IMR-90 (cell line): ENCODE measurements around the gene ACTN2. TPM values are rescaled to one million over a fixed set of nuclear protein-coding genes. Genes with fewer than 3 reads are reported as not detected.

Experiments
- ATAC-seq: fragments of 200-7000 bp; cut with Tn5 transposase; 2 replicates; pipeline ENCODE4 v1.9.1; 2020; ENCODE audit warnings: low read depth, mild to moderate bottlenecking, moderate library complexity
- BruUV-seq: library from RNA; stranded (reverse); fragments of 400-500 nt; replicated peaks from 2 replicates; lab custom pipeline; 2021; lab: Mats Ljungman, UMichigan
- CTCF ChIA-PET: fragments of 300-600 bp; formaldehyde crosslinking; extraction: SDS; loops from one replicate; lab custom pipeline; 2021; ENCODE audit warnings: antibody characterized with exemption; lab: Yijun Ruan, JAX
- POLR2A ChIA-PET: fragments of 300-600 bp; sonication (Branson Sonifier 250); formaldehyde crosslinking; loops from one replicate; lab custom pipeline; 2022; ENCODE audit warnings: antibody characterized with exemption; ENCODE audit not compliant: unreplicated experiment; lab: Charles Lee
- DNase-seq: peaks from one replicate; pipeline ENCODE4 v3.0.0; 2013
- H2AFZ ChIP-seq: replicated peaks from 2 replicates; pipeline ENCODE3; 2013; ENCODE audit warnings: low read length, mild to moderate bottlenecking; ENCODE audit not compliant: poor library complexity
- H2AK5ac ChIP-seq: 2 replicates; pipeline ENCODE4 v1.6.1; 2013; ENCODE audit warnings: low read depth, low read length, inconsistent platforms
- H2AK9ac ChIP-seq: replicated peaks from 2 replicates; pipeline ENCODE3; 2013; ENCODE audit warnings: mild to moderate bottlenecking, low read depth, low read length, moderate library complexity; ENCODE audit not compliant: poor library complexity
- H2BK120ac ChIP-seq: 2 replicates; pipeline ENCODE4 v1.6.1; 2013; ENCODE audit warnings: low read depth, low read length, inconsistent platforms
- H2BK15ac ChIP-seq: 3 replicates; pipeline ENCODE4 v1.6.1; 2013; ENCODE audit warnings: low read depth, low read length, inconsistent platforms
- H2BK20ac ChIP-seq: 2 replicates; pipeline ENCODE4 v1.6.1; 2013; ENCODE audit warnings: low read depth, mild to moderate bottlenecking, inconsistent platforms, low read length, moderate library complexity
- H2BK5ac ChIP-seq: 2 replicates; pipeline ENCODE4 v1.6.1; 2013; ENCODE audit warnings: mild to moderate bottlenecking, low read depth, low read length, inconsistent platforms; ENCODE audit not compliant: poor library complexity, severe bottlenecking
- H3K14ac ChIP-seq: replicated peaks from 2 replicates; pipeline ENCODE4 v1.6.1; 2013; ENCODE audit warnings: low read depth, low read length, inconsistent platforms
- H3K18ac ChIP-seq: 2 replicates; pipeline ENCODE4 v1.6.1; 2013; ENCODE audit warnings: low read depth, low read length, control low read depth
- H3K23ac ChIP-seq: 2 replicates; pipeline ENCODE4 v1.6.1; 2013; ENCODE audit warnings: low read depth, low read length, inconsistent platforms
- H3K27ac ChIP-seq: 2 replicates; pipeline ENCODE4 v1.5.1; 2013; ENCODE audit warnings: mild to moderate bottlenecking, control low read depth, low read length; ENCODE audit not compliant: insufficient read depth
- H3K27me3 ChIP-seq: 2 replicates; pipeline ENCODE4 v1.6.1; 2013; ENCODE audit warnings: low read length; ENCODE audit not compliant: control insufficient read depth, insufficient read depth
- H3K36me3 ChIP-seq: 2 replicates; pipeline ENCODE4 v1.6.1; 2013; ENCODE audit warnings: low read length, mixed read lengths; ENCODE audit not compliant: control insufficient read depth, insufficient read depth
- H3K4ac ChIP-seq: 2 replicates; pipeline ENCODE4 v1.6.1; 2013; ENCODE audit warnings: low read depth, low read length, inconsistent platforms
- H3K4me1 ChIP-seq: 2 replicates; pipeline ENCODE4 v1.6.1; 2013; ENCODE audit warnings: low read length, mixed read lengths; ENCODE audit not compliant: control insufficient read depth, insufficient read depth
- H3K4me2 ChIP-seq: 2 replicates; pipeline ENCODE4 v1.6.1; 2013; ENCODE audit warnings: low read depth, mild to moderate bottlenecking, control low read depth, low read length, moderate library complexity
- H3K4me3 ChIP-seq: 2 replicates; pipeline ENCODE4 v1.5.1; 2013; ENCODE audit warnings: low read depth, mild to moderate bottlenecking, control low read depth, low read length, moderate library complexity; ENCODE audit not compliant: insufficient read depth
- H3K56ac ChIP-seq: 2 replicates; pipeline ENCODE4 v1.6.1; 2013; ENCODE audit warnings: low read length, inconsistent platforms; ENCODE audit not compliant: insufficient read depth; ENCODE audit errors: extremely low read depth
- H3K79me1 ChIP-seq, 2 experiments: 2 replicates each; pipeline ENCODE4 v1.6.1; 2013; ENCODE audit warnings: low read length in 2 of 2, inconsistent platforms in 1 of 2, low read depth in 1 of 2
- H3K9ac ChIP-seq: 2 replicates; pipeline ENCODE4 v1.6.1; 2013; ENCODE audit warnings: low read depth, low read length, control low read depth
- H3K9me1 ChIP-seq: 2 replicates; pipeline ENCODE4 v1.6.1; 2013; ENCODE audit warnings: low read length, inconsistent platforms; ENCODE audit not compliant: insufficient read depth
- H3K9me3 ChIP-seq: 2 replicates; pipeline ENCODE4 v1.6.1; 2013; ENCODE audit warnings: low read length; ENCODE audit not compliant: control insufficient read depth, insufficient read depth
- H4K20me1 ChIP-seq: 2 replicates; pipeline ENCODE4 v1.6.1; 2013; ENCODE audit warnings: low read length, inconsistent platforms; ENCODE audit not compliant: insufficient read depth
- H4K5ac ChIP-seq: 2 replicates; pipeline ENCODE4 v1.6.1; 2013; ENCODE audit warnings: mild to moderate bottlenecking, low read depth, low read length, control low read depth
- H4K8ac ChIP-seq, 2 experiments: 2 replicates each; pipeline ENCODE4 v1.6.1; 2013; ENCODE audit warnings: low read depth in 2 of 2, low read length in 2 of 2, control low read depth in 1 of 2, inconsistent platforms in 1 of 2
- H4K91ac ChIP-seq: 2 replicates; pipeline ENCODE4 v1.6.1; 2013; ENCODE audit warnings: low read depth, low read length, inconsistent platforms; ENCODE audit not compliant: insufficient read depth
- BHLHE40 ChIP-seq: fragments of 150-350 bp; IDR thresholded peaks from 2 replicates; pipeline ENCODE4 v1.6.1; 2016; ENCODE audit warnings: mild to moderate bottlenecking, low read depth, low read length
- CEBPB ChIP-seq: IDR thresholded peaks from 2 replicates; pipeline ENCODE4 v1.6.1; 2012; ENCODE audit warnings: low read depth, low read length, improper control_type of control experiment
- RAD21 ChIP-seq: IDR thresholded peaks from 2 replicates; pipeline ENCODE4 v1.6.1; 2012; ENCODE audit warnings: low read length, improper control_type of control experiment
- USF2 ChIP-seq: fragments of 150-350 bp; IDR thresholded peaks from 2 replicates; pipeline ENCODE4 v1.6.1; 2017; ENCODE audit warnings: mild to moderate bottlenecking, antibody characterized with exemption, low read length, low read depth
- WGBS, 2 experiments: methylation state at CpG; one replicate each; pipeline versions ENCODE4 v1.1.5 to v1.1.7; 2013; ENCODE audit warnings: missing lambda C conversion rate in 2 of 2; ENCODE audit not compliant: insufficient read length in 1 of 2; ENCODE audit errors: extremely low coverage in 2 of 2; 5-methylcytosine and 5-hydroxymethylcytosine counted together
- dilution Hi-C: fragments of 300-500 bp; cut with HindIII; formaldehyde crosslinking; loops from one replicate; pipeline ENCODE4 v1.14.3; 2018; ENCODE audit warnings: low sequenced_read_pairs; ENCODE audit not compliant: unreplicated experiment
- in situ Hi-C: fragments of 300-500 bp; cut with MboI; formaldehyde crosslinking; loops from 3 replicates; pipeline ENCODE4 v1.14.3; 2019; ENCODE audit warnings: low sequenced_read_pairs, inconsistent platforms, mixed read lengths
- intact Hi-C: fragments of 100-400 bp; cut with micrococcal nuclease; formaldehyde crosslinking; loops from 2 replicates; pipeline ENCODE4 v1.10.0; 2022
- polyA plus RNA-seq, 3 experiments: library from polyadenylated mRNA; depleted of rRNA; stranded (reverse); fragments of >200 nt; gene quantifications; 2 replicates each; pipeline ENCODE4 v1.2.3, GENCODE V29; 2012; ENCODE audit warnings: low replicate concordance in 1 of 3
- total RNA-seq: library from RNA; depleted of rRNA; stranded (reverse); fragments of >200 nt; gene quantifications from 2 replicates; pipeline ENCODE4 v1.2.3, GENCODE V29; 2012

ACTN2 gene
- total and polyA plus RNA-seq, 2 of the 4 experiments (the other 2 are of a cell fraction), result under 0.01 TPM; not detected in 1

- Histone ChIP-seq H3K27ac (no peak overlapping the region), H3K9ac (no peak overlapping the region), H3K4me3 (no peak overlapping the region), H2AFZ (no peak overlapping the region), H3K9me1 (no peaks in the 10 kb centered on the region), H2BK120ac (no peak overlapping the region), H3K27me3 (peaks cover 4% of the 10 kb centered on the region; the same call in 1 of the 2 replicates), H2BK5ac (no peak overlapping the region), H3K23ac (no peak overlapping the region), H3K4me2 (no peak overlapping the region), H2BK15ac (no peak overlapping the region), H3K79me1 (no peaks in the 10 kb centered on the region), H3K14ac (no peak overlapping the region), H3K18ac (no peak overlapping the region), H4K5ac (no peak overlapping the region), H4K20me1 (no peaks in the 10 kb centered on the region), H3K9me3 (no peaks in the 10 kb centered on the region), H3K4ac (no peak overlapping the region), H3K4me1 (0 out of 2 replicates have a peak, but pooled peaks cover 2% of the 10 kb centered on the region), H3K56ac (no peak overlapping the region), H2BK20ac (no peak overlapping the region), H3K36me3 (no peaks in the 10 kb centered on the region), H2AK5ac (no peak overlapping the region), H2AK9ac (no peak overlapping the region), H4K91ac (no peak overlapping the region), H4K8ac (no peak overlapping the region)
- ATAC-seq (no peak), DNase-seq (no peak)
- TF ChIP-seq RAD21, result no peak
- TF ChIP-seq CEBPB, result no peak
- no peak for TF ChIP-seq BHLHE40
- TF ChIP-seq USF2, result no peak
- intact Hi-C loops (no loop called here), in situ Hi-C loops (no loop called here), dilution Hi-C loops (no loop called here)
- ChIA-PET POLR2A (no interaction called here), CTCF (no interaction called here)
- 100% methylated on average over 1 of the region's 8 CpGs; no CpG with 5 or more reads in 1 of the 2 experiments for WGBS, 2 experiments
- BruUV-seq, result no TSS peak
Observed at GRCh38 chr1:236687273-236687672, 974 bp downstream of the ACTN2 start.
